Progenitor cell of endocrine pancreas (in vitro differentiated cells): ENCODE measurements around the gene USP8. TPM values are rescaled to one million over a fixed set of nuclear protein-coding genes. Genes with fewer than 3 reads are reported as not detected.
"Not testable (repeated sequence)": the region's sequence is repeated elsewhere in the genome, so short reads cannot be mapped to it uniquely, and the experiment has no call there.

ENCODE experiments used
- DNase-seq: peaks from one replicate; pipeline ENCODE4 v3.0.0; 2021; ENCODE audit warnings: low spot score; ENCODE audit not compliant: unreplicated experiment
- H3K27ac Mint-ChIP-seq: 2 replicates; pipeline ENCODE4 v1.8.0; 2021; ENCODE audit warnings: mild to moderate bottlenecking, moderate library complexity, mixed read lengths
- H3K27me3 Mint-ChIP-seq: 2 replicates; pipeline ENCODE4 v1.8.0; 2021; ENCODE audit warnings: mixed read lengths
- H3K36me3 Mint-ChIP-seq: 2 replicates; pipeline ENCODE4 v1.8.0; 2022; ENCODE audit warnings: mixed read lengths; ENCODE audit not compliant: insufficient read depth
- H3K4me1 Mint-ChIP-seq: 2 replicates; pipeline ENCODE4 v1.8.0; 2021; ENCODE audit warnings: low read depth, mixed read lengths
- H3K4me3 Mint-ChIP-seq: 2 replicates; pipeline ENCODE4 v1.8.0; 2021; ENCODE audit warnings: low read depth, mild to moderate bottlenecking, moderate library complexity, mixed read lengths
- H3K9me3 Mint-ChIP-seq: 2 replicates; pipeline ENCODE4 v1.8.0; 2021; ENCODE audit warnings: low read depth, mixed read lengths
- CTCF ChIP-seq: fragments of 200-600 bp; sonication (generic); IDR thresholded peaks from one replicate; pipeline ENCODE4 v1.5.0; 2021; ENCODE audit warnings: antibody characterized with exemption, mild to moderate bottlenecking; ENCODE audit not compliant: unreplicated experiment
- long read RNA-seq: library from polyadenylated mRNA; unstranded; transcript quantifications from one replicate; pipeline ENCODE4 v2.0.0, GENCODE V29; 2020
- total RNA-seq: library from RNA; stranded (reverse); gene quantifications from 2 replicates; pipeline ENCODE4 v1.2.1, GENCODE V29; 2021

Gene USP8
- 57.5 and 59.8 TPM in 2 replicates for total RNA-seq
- long read RNA-seq, full-length matches to known transcripts: 14 of 133 reads
- long read RNA-seq, partial matches to known transcripts: 80 of 133 reads
- long read RNA-seq, other reads (novel, unspliced or antisense): 39 of 133 reads

DNA sequence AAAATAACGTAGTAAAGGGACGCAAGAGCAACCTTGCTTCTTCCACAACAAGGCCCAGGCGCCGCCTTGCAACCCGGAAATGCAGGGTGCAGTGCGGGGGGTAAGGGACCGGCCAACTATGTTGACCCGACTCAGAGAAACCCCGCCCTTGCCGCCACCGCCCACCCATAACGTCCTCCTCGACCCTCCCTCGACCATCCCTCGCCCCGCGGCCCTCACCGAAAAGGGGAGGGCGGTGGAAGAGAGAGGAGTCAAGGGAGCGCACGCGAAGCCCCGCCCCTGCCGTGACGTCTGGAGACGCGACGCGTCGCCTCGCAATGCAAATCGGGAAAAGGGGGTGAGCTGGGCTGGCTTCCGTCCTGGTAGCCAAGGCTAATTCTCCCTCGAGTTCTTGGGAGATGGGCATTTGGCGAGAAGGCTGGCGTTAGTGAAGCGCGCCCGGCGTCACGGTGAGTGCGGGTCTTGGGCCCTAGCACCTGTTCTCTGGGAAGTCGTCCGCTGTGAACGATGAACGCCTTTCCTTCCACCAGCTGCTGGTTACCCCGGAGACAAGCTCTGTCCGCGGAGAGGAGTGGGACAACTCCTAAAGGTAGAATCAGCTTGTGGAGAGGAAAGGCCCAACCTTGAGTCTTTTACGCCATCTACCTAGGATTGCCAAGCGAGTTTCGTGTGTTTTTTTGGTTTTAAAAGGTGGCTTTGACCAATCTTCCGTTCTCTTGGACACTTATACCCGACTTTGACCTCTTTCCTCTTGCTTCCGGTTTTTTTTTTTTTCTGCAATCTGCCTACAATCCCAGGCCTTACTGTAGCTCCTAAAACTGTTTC is at the start of gene USP8:
USP8 (plus strand) TSS at position 340 of the 825 bp plus-strand sequence. CDS start 14,669 bp downstream, outside the sequence.
- Mint-ChIP-seq H3K4me3 (peak within 1 kb of the TSS; percentile 82), H3K36me3 (peaks cover 1% of the 10 kb centered on the region), H3K27me3 (no peaks in the 10 kb centered on the region), H3K4me1 (peaks cover 7% of the 10 kb centered on the region), H3K9me3 (no peaks in the 10 kb centered on the region), H3K27ac (peak within 1 kb of the TSS; percentile 92)
- peak; percentile 95 for DNase-seq
- no peak for TF ChIP-seq CTCF

DNA sequence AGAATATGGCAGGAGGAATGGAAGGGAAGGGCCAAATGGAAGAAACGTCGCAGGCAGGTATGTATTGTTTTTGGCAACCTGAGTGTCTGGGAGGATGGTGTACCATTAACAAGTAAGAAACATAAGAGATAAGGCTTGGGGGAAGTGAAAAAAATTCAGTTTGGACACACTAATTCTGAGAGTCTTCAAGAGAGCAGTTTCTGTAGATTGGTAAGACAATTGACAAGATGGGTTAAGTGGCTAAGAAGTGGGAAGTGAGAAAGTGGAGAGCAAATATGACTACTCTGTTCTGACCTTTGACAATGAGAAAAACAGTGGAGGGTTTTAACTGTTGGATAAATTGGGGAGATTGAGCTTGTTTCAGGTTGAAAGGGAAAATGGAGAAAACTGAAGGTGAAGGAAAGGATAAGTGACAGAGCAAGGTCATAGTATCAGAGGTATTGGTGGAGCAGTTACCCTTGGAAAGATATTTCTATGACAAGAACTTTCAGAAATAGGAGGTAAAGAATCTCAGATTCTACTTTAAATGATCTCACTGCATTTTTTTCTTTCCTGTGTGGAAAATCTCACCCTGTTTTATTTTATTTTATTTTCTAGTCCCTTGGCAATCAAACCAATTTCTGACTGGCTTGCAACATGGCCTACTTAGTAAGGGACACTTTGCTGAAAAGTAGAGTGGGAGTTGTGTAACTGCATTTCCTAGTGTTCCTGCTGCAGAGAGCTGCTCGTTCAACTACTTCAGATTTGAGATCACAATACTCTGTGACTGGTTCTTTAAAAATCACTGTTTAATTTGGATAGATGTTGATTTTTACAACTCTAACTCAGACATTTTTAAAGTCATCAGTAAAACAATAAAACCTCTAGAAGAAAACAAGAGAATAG is 46.1 kb upstream of the USP8 start:
- Mint-ChIP-seq H3K9me3 (no peaks in the 10 kb centered on the region), H3K27ac (peak overlapping the region; percentile 18), H3K27me3 (no peaks in the 10 kb centered on the region), H3K36me3 (no peaks in the 10 kb centered on the region), H3K4me3 (no peak overlapping the region), H3K4me1 (no peaks in the 10 kb centered on the region)
- DNase-seq: no peak
- TF ChIP-seq CTCF: no peak

- Mint-ChIP-seq H3K4me3 (no peak overlapping the region), H3K4me1 (no peaks in the 10 kb centered on the region), H3K27ac (no peak overlapping the region), H3K36me3 (no peaks in the 10 kb centered on the region), H3K27me3 (no peaks in the 10 kb centered on the region), H3K9me3 (no peaks in the 10 kb centered on the region)
- no peak for DNase-seq
- no peak for TF ChIP-seq CTCF
Observed at GRCh38 chr15:50378776-50379175, 45.4 kb upstream of the USP8 start.

- H3K27me3 Mint-ChIP-seq, DNase-seq, H3K27ac Mint-ChIP-seq, H3K9me3 Mint-ChIP-seq, H3K4me1 Mint-ChIP-seq, H3K36me3 Mint-ChIP-seq, H3K4me3 Mint-ChIP-seq: not testable (repeated sequence)
Observed at GRCh38 chr15:50379413-50379812, 44.8 kb upstream of the USP8 start.

GRCh38 chr15:50380089-50380488 is 44.1 kb upstream of the USP8 start:
- DNase-seq: no peak
- no peaks in the 10 kb centered on the region for H3K4me1 Mint-ChIP-seq
- H3K4me3 Mint-ChIP-seq: no peak overlapping the region
- no peak overlapping the region for H3K27ac Mint-ChIP-seq
- TF ChIP-seq CTCF: no peak
- no peaks in the 10 kb centered on the region for H3K27me3 Mint-ChIP-seq
- H3K36me3 Mint-ChIP-seq: no peaks in the 10 kb centered on the region
- no peaks in the 10 kb centered on the region for H3K9me3 Mint-ChIP-seq
